ENCODE data around the gene MYLK.

- TF ChIP-seq POLR2AphosphoS5 (IDR thresholded peaks at IDR 0.05; ENCODE audit: borderline replicate concordance, low read depth, low read length) (no peak), EZH2 (IDR thresholded peaks at IDR 0.05) (no peak), FOXP2 (optimal IDR thresholded peaks at IDR 0.05; ENCODE audit: control extremely low read depth, extremely low read length, insufficient read depth) (no peak)
Measured at GRCh38 chr3:123739106-123739505, 145.0 kb downstream of the MYLK start.

Data from SK-N-MC (cell line).